GM23248 (cell line): ENCODE measurements around the gene PELO. TPM values are rescaled to one million over a fixed set of nuclear protein-coding genes. Genes with fewer than 3 reads are reported as not detected.

ENCODE experiments used
- DNase-seq: peaks from one replicate; pipeline ENCODE4 v3.0.0-alpha.2; 2015
- H2AFZ ChIP-seq: fragments of 200-600 bp; sonication (generic); 2 replicates; pipeline ENCODE4 v1.6.1; 2016; ENCODE audit warnings: antibody characterized with exemption
- H3F3A ChIP-seq: fragments of 200-600 bp; sonication (generic); 2 replicates; pipeline ENCODE4 v1.6.1; 2016; ENCODE audit warnings: mild to moderate bottlenecking, antibody characterized with exemption, mixed run types; ENCODE audit not compliant: insufficient read depth
- H3K27ac ChIP-seq: fragments of 200-600 bp; sonication (generic); 2 replicates; pipeline ENCODE4 v1.5.1; 2016; ENCODE audit warnings: mild to moderate bottlenecking
- H3K27me3 ChIP-seq: fragments of 200-600 bp; sonication (generic); replicated peaks from 2 replicates; pipeline ENCODE4 v1.6.1; 2016; ENCODE audit warnings: mild to moderate bottlenecking; ENCODE audit not compliant: insufficient read depth
- H3K36me3 ChIP-seq: fragments of 200-600 bp; sonication (generic); 2 replicates; pipeline ENCODE4 v1.6.1; 2016; ENCODE audit warnings: low read depth, mild to moderate bottlenecking
- H3K4me1 ChIP-seq: fragments of 200-600 bp; sonication (generic); 2 replicates; pipeline ENCODE4 v1.6.1; 2016; ENCODE audit warnings: mild to moderate bottlenecking; ENCODE audit not compliant: insufficient read depth
- H3K4me2 ChIP-seq: fragments of 200-600 bp; sonication (generic); one replicate; pipeline ENCODE4 v1.6.1; 2016; ENCODE audit warnings: mild to moderate bottlenecking; ENCODE audit not compliant: unreplicated experiment
- H3K4me3 ChIP-seq: fragments of 200-600 bp; sonication (generic); 2 replicates; pipeline ENCODE4 v1.5.1; 2016; ENCODE audit warnings: mild to moderate bottlenecking
- H3K79me2 ChIP-seq: fragments of 200-600 bp; sonication (generic); 2 replicates; pipeline ENCODE4 v1.6.1; 2016; ENCODE audit warnings: mild to moderate bottlenecking; ENCODE audit not compliant: insufficient read depth
- H3K9ac ChIP-seq: fragments of 200-600 bp; sonication (generic); 2 replicates; pipeline ENCODE4 v1.6.1; 2016; ENCODE audit warnings: mild to moderate bottlenecking
- H3K9me2 ChIP-seq: fragments of 200-600 bp; sonication (generic); 2 replicates; pipeline ENCODE4 v1.6.1; 2016; ENCODE audit warnings: mixed run types, mild to moderate bottlenecking, moderate library complexity; ENCODE audit not compliant: insufficient read depth
- H3K9me3 ChIP-seq: fragments of 200-600 bp; sonication (generic); one replicate; pipeline ENCODE4 v1.6.1; 2017; ENCODE audit warnings: low read depth
- H4K20me1 ChIP-seq: fragments of 200-600 bp; sonication (generic); 2 replicates; pipeline ENCODE4 v1.6.0; 2016; ENCODE audit not compliant: insufficient read depth
- EZH2 ChIP-seq: fragments of 200-600 bp; sonication (generic); IDR thresholded peaks from 2 replicates; pipeline ENCODE4 v1.6.1; 2018; ENCODE audit warnings: antibody characterized with exemption, mild to moderate bottlenecking; ENCODE audit not compliant: insufficient read depth, poor library complexity, severe bottlenecking
- EZH2phosphoT487 ChIP-seq: fragments of 200-600 bp; sonication (generic); IDR thresholded peaks from 2 replicates; pipeline ENCODE4 v1.6.1; 2018; ENCODE audit warnings: antibody characterized with exemption, moderate library complexity, mild to moderate bottlenecking, low read depth; ENCODE audit not compliant: insufficient read depth
- WGBS, 2 experiments: methylation state at CpG; one replicate each; pipeline ENCODE4 v1.1.6; 2015 to 2017; ENCODE audit warnings: low lambda C conversion rate in 2 of 2, low coverage in 1 of 2; ENCODE audit errors: missing lambda C conversion rate in 2 of 2; 5-methylcytosine and 5-hydroxymethylcytosine counted together
- in situ Hi-C: fragments of 300-500 bp; cut with MboI; formaldehyde crosslinking; loops from 2 replicates; pipeline ENCODE4 v1.15.0; 2020
- polyA plus RNA-seq: library from polyadenylated mRNA; unstranded; fragments of >200 nt; fragmentation: Nextera tagmentation; extraction: Ambion mirVana; gene quantifications from 2 replicates; pipeline ENCODE4 v1.2.1, GENCODE V29; 2016
- total RNA-seq: library from RNA; depleted of rRNA; stranded (reverse); fragments of >200 nt; shearing (Covaris generic); gene quantifications from 2 replicates; pipeline ENCODE4 v1.2.3, GENCODE V29; 2014

Gene PELO
- total and polyA plus RNA-seq, 2 experiments from 2014 or later, result 20.4 to 25.2 TPM

DNA sequence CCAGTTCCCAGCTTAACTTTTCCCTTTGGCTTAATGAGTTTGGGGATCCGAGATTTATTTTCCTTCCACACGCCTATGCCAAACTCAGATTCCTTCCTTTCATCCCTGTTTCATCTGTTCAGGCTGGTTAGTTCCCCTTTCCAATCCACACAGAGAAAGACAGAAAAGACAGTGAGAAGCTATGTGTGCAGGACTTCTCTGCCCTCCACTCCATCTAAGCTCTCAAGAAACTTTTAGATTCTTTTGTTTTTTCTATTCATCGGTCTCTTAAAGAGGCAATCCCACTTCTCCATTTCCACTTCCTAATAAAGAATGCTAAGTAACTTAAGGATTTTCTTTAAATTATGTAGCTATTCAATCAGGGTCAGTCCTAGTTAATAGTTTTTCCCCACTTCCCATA lies 11.2 kb downstream of the PELO start:
- Histone ChIP-seq H3K36me3 (peaks cover 22% of the 10 kb centered on the region), H3K9ac (peak overlapping the region; percentile 99), H4K20me1 (no peaks in the 10 kb centered on the region), H3K9me3 (no peaks in the 10 kb centered on the region), H3K4me2 (peak overlapping the region; percentile 97), H3K4me3 (peak overlapping the region; percentile 87), H3K9me2 (no peaks in the 10 kb centered on the region), H2AFZ (peak overlapping the region; percentile 87), H3K27me3 (no peaks in the 10 kb centered on the region), H3K4me1 (peaks cover 23% of the 10 kb centered on the region), H3K79me2 (peaks cover 84% of the 10 kb centered on the region), H3K27ac (peak overlapping the region; percentile 99), H3F3A (peaks cover 30% of the 10 kb centered on the region)
- 12 to 13% methylated on average over 3 of the region's 3 CpGs for WGBS, 2 experiments
- no peak for DNase-seq
- TF ChIP-seq EZH2, result no peak
- no peak for TF ChIP-seq EZH2phosphoT487
- in situ Hi-C loops, result loop anchor here (25.0 kb wide), 1 partner anchor 113 kb away; no protein-coding TSS in a partner anchor

DNA sequence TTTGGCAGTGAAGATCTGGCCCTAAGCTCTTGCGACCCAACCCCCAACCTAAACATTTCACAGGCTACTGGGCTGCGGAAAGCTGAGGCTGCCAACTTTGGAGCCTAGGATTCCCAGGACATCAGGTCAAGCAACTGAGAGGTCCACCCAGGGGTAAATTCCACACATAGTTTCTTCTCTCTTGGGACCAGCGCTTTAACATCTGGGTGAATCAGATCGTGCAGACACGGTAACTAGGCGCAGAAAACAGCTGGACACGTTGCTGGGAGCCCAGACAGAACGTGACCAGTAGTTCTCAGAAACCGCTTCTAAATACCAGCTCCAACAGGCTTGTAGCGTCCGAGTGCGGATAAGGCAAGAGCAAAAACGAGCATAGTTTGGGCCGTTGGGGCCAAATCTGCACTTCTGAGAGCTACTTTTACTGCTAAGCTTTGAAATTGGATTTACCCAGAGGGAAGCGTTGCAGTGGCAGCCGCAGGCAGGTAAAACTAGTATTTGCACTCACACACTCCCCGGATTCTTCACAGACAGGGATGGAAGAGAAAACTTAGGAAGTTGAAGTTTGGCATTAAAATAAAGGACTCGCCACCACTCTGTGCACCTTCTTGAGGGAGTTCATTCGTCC lies 11.8 kb downstream of the PELO start:
- Histone ChIP-seq H4K20me1 (no peaks in the 10 kb centered on the region), H3K36me3 (peaks cover 27% of the 10 kb centered on the region), H3K4me2 (peak overlapping the region; percentile 97), H3K4me3 (peak overlapping the region; percentile 87), H3K9me2 (no peaks in the 10 kb centered on the region), H3K4me1 (peaks cover 28% of the 10 kb centered on the region), H3K27me3 (no peaks in the 10 kb centered on the region), H3K27ac (peak overlapping the region; percentile 99), H2AFZ (peak overlapping the region; percentile 87), H3K9ac (peak overlapping the region; percentile 99), H3K9me3 (no peaks in the 10 kb centered on the region), H3K79me2 (peaks cover 86% of the 10 kb centered on the region), H3F3A (peaks cover 33% of the 10 kb centered on the region)
- no peak for TF ChIP-seq EZH2phosphoT487
- TF ChIP-seq EZH2, result no peak
- DNase-seq, result peak; percentile 92
- in situ Hi-C loops, result loop anchor here (25.0 kb wide), 1 partner anchor 113 kb away; no protein-coding TSS in a partner anchor
- WGBS, 2 experiments, result 1% methylated on average over 19 of the region's 19 CpGs

DNA sequence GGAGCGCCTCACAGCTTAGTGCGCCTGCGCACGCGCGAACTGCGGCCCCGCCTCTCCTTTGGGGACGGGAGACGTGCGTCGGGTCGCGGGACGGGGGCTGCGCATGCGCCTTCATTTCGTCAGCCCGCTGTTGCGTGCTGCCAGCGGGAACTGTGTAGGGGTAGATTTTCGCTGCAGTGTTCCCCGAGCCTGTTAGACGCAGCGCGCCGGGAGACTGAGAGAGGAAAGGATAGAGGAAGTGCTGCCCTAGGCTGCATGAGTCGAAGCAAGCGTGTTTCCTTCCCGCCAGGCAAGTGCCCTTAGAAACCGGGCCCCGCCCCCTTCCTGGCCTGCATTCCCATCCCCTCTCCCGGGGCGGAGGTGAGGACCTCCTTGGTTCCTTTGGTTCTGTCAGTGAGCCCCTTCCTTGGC lies 12.3 kb downstream of the PELO start:
- WGBS, 2 experiments, result 0 to 1% methylated on average over 33 to 34 of the region's 34 CpGs
- Histone ChIP-seq H3K79me2 (peaks cover 86% of the 10 kb centered on the region), H2AFZ (peak overlapping the region; percentile 87), H3K27ac (peak overlapping the region; percentile 99), H3K9me3 (no peaks in the 10 kb centered on the region), H3K9me2 (no peaks in the 10 kb centered on the region), H4K20me1 (no peaks in the 10 kb centered on the region), H3F3A (peaks cover 34% of the 10 kb centered on the region), H3K36me3 (peaks cover 33% of the 10 kb centered on the region), H3K4me1 (peaks cover 30% of the 10 kb centered on the region), H3K4me2 (peak overlapping the region; percentile 97), H3K9ac (peak overlapping the region; percentile 99), H3K4me3 (peak overlapping the region; percentile 87), H3K27me3 (no peaks in the 10 kb centered on the region)
- no peak for TF ChIP-seq EZH2
- TF ChIP-seq EZH2phosphoT487, result no peak
- peak; percentile 97 for DNase-seq
- in situ Hi-C loops, result loop anchor here (25.0 kb wide), 1 partner anchor 112 kb away; no protein-coding TSS in a partner anchor

DNA sequence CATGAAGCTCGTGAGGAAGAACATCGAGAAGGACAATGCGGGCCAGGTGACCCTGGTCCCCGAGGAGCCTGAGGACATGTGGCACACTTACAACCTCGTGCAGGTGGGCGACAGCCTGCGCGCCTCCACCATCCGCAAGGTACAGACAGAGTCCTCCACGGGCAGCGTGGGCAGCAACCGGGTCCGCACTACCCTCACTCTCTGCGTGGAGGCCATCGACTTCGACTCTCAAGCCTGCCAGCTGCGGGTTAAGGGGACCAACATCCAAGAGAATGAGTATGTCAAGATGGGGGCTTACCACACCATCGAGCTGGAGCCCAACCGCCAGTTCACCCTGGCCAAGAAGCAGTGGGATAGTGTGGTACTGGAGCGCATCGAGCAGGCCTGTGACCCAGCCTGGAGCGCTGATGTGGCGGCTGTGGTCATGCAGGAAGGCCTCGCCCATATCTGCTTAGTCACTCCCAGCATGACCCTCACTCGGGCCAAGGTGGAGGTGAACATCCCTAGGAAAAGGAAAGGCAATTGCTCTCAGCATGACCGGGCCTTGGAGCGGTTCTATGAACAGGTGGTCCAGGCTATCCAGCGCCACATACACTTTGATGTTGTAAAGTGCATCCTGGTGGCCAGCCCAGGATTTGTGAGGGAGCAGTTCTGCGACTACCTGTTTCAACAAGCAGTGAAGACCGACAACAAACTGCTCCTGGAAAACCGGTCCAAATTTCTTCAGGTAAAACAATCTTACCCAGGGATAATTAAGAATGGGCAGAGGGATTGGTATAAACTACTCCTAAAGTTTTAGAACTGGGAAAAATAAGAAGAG lies 12.9 kb downstream of the PELO start:
- no peaks in the 10 kb centered on the region for H3K27me3 ChIP-seq
- peaks cover 36% of the 10 kb centered on the region for H3F3A ChIP-seq
- peaks cover 30% of the 10 kb centered on the region for H3K4me1 ChIP-seq
- peak overlapping the region; percentile 44 for H2AFZ ChIP-seq
- peak; percentile 91 for DNase-seq
- 1 to 3% methylated on average over 31 of the region's 31 CpGs for WGBS, 2 experiments
- H3K79me2 ChIP-seq, result peaks cover 86% of the 10 kb centered on the region
- peak overlapping the region; percentile 87 for H3K4me3 ChIP-seq
- no peaks in the 10 kb centered on the region for H3K9me3 ChIP-seq
- H3K4me2 ChIP-seq, result peak overlapping the region; percentile 97
- TF ChIP-seq EZH2, result no peak
- TF ChIP-seq EZH2phosphoT487, result no peak
- no peaks in the 10 kb centered on the region for H4K20me1 ChIP-seq
- H3K27ac ChIP-seq, result peak overlapping the region; percentile 99
- in situ Hi-C loops, result no loop called here
- no peaks in the 10 kb centered on the region for H3K9me2 ChIP-seq
- peak overlapping the region; percentile 99 for H3K9ac ChIP-seq
- peaks cover 37% of the 10 kb centered on the region for H3K36me3 ChIP-seq
